OCI-LY1 (cell line): ENCODE data around the gene ANKRD30A.

Experiments used
- H2AFZ ChIP-seq: fragments of 200-600 bp; sonication (generic), shearing (Covaris generic); 2 replicates; pipeline ENCODE4 v1.6.0; 2014; ENCODE audit warnings: antibody characterized with exemption, mild to moderate bottlenecking, low read length
- H3F3A ChIP-seq: fragments of 200-600 bp; sonication (generic), shearing (Covaris generic); 2 replicates; pipeline ENCODE4 v1.6.0; 2014; ENCODE audit warnings: mild to moderate bottlenecking, antibody characterized with exemption, low read length, moderate library complexity; ENCODE audit not compliant: insufficient read depth
- H3K27ac ChIP-seq: fragments of 200-600 bp; sonication (generic); 2 replicates; pipeline ENCODE4 v1.5.1; 2014; ENCODE audit warnings: low read length, mixed run types, mild to moderate bottlenecking, low read depth; ENCODE audit not compliant: poor library complexity, severe bottlenecking
- H3K27me3 ChIP-seq: fragments of 200-600 bp; sonication (generic); 2 replicates; pipeline ENCODE4 v1.6.0; 2014; ENCODE audit warnings: antibody characterized with exemption, mild to moderate bottlenecking, low read length, moderate library complexity; ENCODE audit not compliant: insufficient read depth
- H3K36me3 ChIP-seq: fragments of 200-600 bp; sonication (generic); 2 replicates; pipeline ENCODE4 v1.6.1; 2014; ENCODE audit warnings: mild to moderate bottlenecking, antibody characterized with exemption, low read length, moderate library complexity, mixed read lengths; ENCODE audit not compliant: insufficient read depth
- H3K4me1 ChIP-seq: fragments of 200-600 bp; sonication (generic); 2 replicates; pipeline ENCODE4 v1.5.1; 2014; ENCODE audit warnings: mild to moderate bottlenecking, low read length, moderate library complexity; ENCODE audit not compliant: insufficient read depth, severe bottlenecking
- H3K4me2 ChIP-seq: fragments of 200-600 bp; sonication (generic), shearing (Covaris generic); 2 replicates; pipeline ENCODE4 v1.6.1; 2014; ENCODE audit warnings: low read length
- H3K4me3 ChIP-seq: fragments of 200-600 bp; sonication (generic); 2 replicates; pipeline ENCODE4 v1.5.1; 2014; ENCODE audit warnings: low read length, low read depth, mild to moderate bottlenecking, mixed read lengths; ENCODE audit not compliant: poor library complexity, severe bottlenecking
- H3K79me2 ChIP-seq: fragments of 200-600 bp; shearing (Covaris generic); 2 replicates; pipeline ENCODE4 v1.6.1; 2016; ENCODE audit warnings: mixed run types, low read length, mixed read lengths; ENCODE audit not compliant: insufficient read depth
- H3K9ac ChIP-seq: fragments of 200-600 bp; sonication (generic), shearing (Covaris generic); 2 replicates; pipeline ENCODE4 v1.6.1; 2014; ENCODE audit warnings: mild to moderate bottlenecking, low read length, mixed read lengths
- H3K9me2 ChIP-seq: fragments of 200-600 bp; sonication (generic), shearing (Covaris generic); 2 replicates; pipeline ENCODE4 v1.6.1; 2014; ENCODE audit warnings: low read depth, mild to moderate bottlenecking, low read length, mixed read lengths
- H3K9me3 ChIP-seq: fragments of 200-600 bp; shearing (Covaris generic); 2 replicates; pipeline ENCODE4 v1.6.1; 2014; ENCODE audit warnings: low read length, mixed read lengths
- H4K20me1 ChIP-seq: fragments of 200-600 bp; sonication (generic), shearing (Covaris generic); 2 replicates; pipeline ENCODE4 v1.6.0; 2016; ENCODE audit warnings: mild to moderate bottlenecking, low read length; ENCODE audit not compliant: insufficient read depth
- EZH2 ChIP-seq: fragments of 200-600 bp; sonication (generic), shearing (Covaris generic); IDR thresholded peaks from 2 replicates; pipeline ENCODE4 v1.8.0; 2017; ENCODE audit warnings: borderline replicate concordance, mixed run types, mild to moderate bottlenecking, antibody characterized with exemption, low read length, moderate library complexity, mixed read lengths
- TF ChIP-seq, protein P1 (sequence below): fragments of 200-600 bp; sonication (generic), shearing (Covaris generic); IDR thresholded peaks from 2 replicates; pipeline ENCODE4 v1.5.1; 2017; ENCODE audit warnings: mild to moderate bottlenecking, antibody characterized with exemption, low read length, moderate library complexity, mixed read lengths

The ANKRD30A gene

DNA sequence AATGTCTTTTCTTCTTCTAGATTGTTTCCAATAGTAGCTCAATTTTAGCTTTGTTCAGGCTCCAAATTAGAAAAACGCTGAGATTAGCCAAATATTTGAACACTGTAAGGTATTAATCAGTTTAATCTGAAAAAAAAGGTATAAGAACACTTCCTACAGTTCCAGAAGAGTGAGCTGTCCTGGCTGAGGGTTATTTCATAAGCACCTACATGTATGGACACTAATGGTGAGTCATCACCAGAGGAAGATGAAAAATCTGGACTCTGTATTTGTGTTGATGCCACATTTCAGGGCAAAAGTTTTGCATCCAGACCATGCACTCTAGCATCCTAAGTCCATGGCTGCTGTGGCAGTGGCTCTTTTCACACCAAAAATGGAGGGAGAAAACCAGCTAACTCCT, 189.5 kb downstream of the ANKRD30A start:
- Histone ChIP-seq H3K27me3 (no peaks in the 10 kb centered on the region), H3K4me3 (no peak overlapping the region), H2AFZ (no peak overlapping the region), H3K4me1 (no peaks in the 10 kb centered on the region), H3K9me2 (no peaks in the 10 kb centered on the region), H4K20me1 (no peaks in the 10 kb centered on the region), H3K79me2 (no peaks in the 10 kb centered on the region), H3K4me2 (no peak overlapping the region), H3F3A (no peaks in the 10 kb centered on the region), H3K36me3 (no peaks in the 10 kb centered on the region), H3K27ac (no peak overlapping the region), H3K9ac (no peak overlapping the region), H3K9me3 (no peaks in the 10 kb centered on the region)
- TF ChIP-seq EZH2 = no peak
- TF ChIP-seq, protein P1, sequence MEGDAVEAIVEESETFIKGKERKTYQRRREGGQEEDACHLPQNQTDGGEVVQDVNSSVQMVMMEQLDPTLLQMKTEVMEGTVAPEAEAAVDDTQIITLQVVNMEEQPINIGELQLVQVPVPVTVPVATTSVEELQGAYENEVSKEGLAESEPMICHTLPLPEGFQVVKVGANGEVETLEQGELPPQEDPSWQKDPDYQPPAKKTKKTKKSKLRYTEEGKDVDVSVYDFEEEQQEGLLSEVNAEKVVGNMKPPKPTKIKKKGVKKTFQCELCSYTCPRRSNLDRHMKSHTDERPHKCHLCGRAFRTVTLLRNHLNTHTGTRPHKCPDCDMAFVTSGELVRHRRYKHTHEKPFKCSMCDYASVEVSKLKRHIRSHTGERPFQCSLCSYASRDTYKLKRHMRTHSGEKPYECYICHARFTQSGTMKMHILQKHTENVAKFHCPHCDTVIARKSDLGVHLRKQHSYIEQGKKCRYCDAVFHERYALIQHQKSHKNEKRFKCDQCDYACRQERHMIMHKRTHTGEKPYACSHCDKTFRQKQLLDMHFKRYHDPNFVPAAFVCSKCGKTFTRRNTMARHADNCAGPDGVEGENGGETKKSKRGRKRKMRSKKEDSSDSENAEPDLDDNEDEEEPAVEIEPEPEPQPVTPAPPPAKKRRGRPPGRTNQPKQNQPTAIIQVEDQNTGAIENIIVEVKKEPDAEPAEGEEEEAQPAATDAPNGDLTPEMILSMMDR = no peak

DNA sequence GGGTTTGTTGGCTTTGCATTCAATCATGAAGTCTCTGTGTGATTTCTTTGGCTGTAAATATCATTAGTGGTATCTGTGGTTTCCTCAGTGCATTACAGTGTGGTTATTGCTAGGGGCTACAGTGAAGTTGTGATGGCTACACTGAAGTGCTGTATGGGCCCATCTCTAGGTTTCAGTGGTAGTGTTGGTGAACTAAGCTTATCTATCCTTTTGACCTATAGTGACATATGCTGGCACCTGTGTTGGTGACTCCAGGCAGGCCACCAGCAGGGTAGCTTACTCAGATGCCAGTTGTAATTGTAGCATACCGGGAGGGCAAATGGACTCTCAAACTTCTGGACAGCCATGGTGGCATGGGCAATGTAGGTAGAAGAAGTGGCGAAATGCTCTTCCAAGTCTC, 219.0 kb downstream of the ANKRD30A start:
- Histone ChIP-seq H3F3A (no peaks in the 10 kb centered on the region), H3K27ac (no peak overlapping the region), H3K4me1 (no peaks in the 10 kb centered on the region), H2AFZ (no peak overlapping the region), H4K20me1 (no peaks in the 10 kb centered on the region), H3K4me2 (no peak overlapping the region), H3K79me2 (no peaks in the 10 kb centered on the region), H3K4me3 (no peak overlapping the region), H3K9me3 (no peaks in the 10 kb centered on the region), H3K9ac (no peak overlapping the region), H3K9me2 (no peaks in the 10 kb centered on the region), H3K36me3 (no peaks in the 10 kb centered on the region), H3K27me3 (no peaks in the 10 kb centered on the region)
- no peak for TF ChIP-seq EZH2
- TF ChIP-seq, protein P1 = no peak

DNA sequence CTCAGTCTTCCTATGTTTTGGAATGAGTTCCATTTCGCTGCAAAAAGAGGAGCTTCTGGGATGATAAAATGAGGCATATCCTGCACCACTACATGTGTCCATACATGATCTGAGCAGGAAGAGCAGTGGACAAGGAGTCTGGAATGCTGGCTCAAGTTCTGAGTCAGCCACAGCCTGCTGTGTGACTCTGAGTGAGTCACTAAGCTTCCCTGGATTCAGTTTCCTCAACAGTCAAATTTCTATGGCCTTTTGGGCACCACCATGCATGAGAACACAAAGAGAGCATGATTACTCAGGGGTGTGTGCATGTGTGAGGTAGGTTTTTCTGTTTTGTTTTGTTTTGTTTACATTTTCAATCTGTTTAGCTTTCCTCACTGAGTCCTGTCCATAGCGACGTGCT, 254.6 kb downstream of the ANKRD30A start:
- Histone ChIP-seq H2AFZ (no peak overlapping the region), H3F3A (no peaks in the 10 kb centered on the region), H3K9me3 (no peaks in the 10 kb centered on the region), H3K4me1 (no peaks in the 10 kb centered on the region), H3K4me2 (no peak overlapping the region), H3K9me2 (no peaks in the 10 kb centered on the region), H3K9ac (no peak overlapping the region), H3K27me3 (no peaks in the 10 kb centered on the region), H3K4me3 (no peak overlapping the region), H4K20me1 (no peaks in the 10 kb centered on the region), H3K36me3 (no peaks in the 10 kb centered on the region), H3K79me2 (no peaks in the 10 kb centered on the region), H3K27ac (no peak overlapping the region)
- TF ChIP-seq, protein P1 = no peak
- no peak for TF ChIP-seq EZH2
